Measurements from ENCODE around the gene C20orf204.

C20orf204 gene

DNA sequence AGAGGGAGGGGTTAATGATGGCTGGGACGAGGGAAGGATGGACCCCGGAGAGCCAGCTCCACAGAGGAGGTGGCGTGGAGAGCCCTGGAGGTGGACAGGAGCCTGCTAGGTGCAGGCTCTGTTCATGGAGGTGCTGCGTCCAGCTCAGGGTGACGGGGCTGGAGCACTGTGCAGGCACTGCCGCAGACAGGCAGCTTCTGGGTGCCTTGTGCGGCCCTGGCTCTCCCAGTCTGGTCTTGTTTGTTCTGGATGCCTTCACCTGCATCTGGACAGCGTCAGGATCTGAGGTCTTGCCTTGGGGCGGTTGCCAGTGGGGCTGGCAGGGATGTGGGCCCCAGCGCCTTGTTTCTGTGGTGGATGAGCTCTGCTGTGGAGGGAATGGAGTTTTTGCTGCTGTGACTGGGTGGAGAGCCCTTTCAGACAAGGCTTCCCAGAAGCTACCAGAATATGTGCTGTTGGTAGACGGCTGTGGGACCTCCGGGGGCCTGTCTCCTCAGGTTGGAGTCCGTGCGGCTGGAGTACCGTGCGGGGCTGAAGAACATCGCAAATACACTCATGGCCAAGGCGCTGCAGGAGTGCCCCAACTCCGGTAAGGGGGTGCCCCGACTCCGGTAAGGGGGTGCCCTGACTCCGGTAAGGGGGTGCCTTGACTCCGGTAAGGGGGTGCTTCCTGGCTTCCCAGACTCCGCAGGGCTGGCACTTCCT lies 7.8 kb upstream of the C20orf204 start:
- no peak overlapping the region for H3K4me3 ChIP-seq (ENCODE audit: low read length)
- DNase-seq (ENCODE audit: low read depth), result no peak
- TF ChIP-seq CTCF (IDR thresholded peaks at IDR 0.05; ENCODE audit: insufficient read depth, low read depth, low read length, missing control alignments), result no peak

DNA sequence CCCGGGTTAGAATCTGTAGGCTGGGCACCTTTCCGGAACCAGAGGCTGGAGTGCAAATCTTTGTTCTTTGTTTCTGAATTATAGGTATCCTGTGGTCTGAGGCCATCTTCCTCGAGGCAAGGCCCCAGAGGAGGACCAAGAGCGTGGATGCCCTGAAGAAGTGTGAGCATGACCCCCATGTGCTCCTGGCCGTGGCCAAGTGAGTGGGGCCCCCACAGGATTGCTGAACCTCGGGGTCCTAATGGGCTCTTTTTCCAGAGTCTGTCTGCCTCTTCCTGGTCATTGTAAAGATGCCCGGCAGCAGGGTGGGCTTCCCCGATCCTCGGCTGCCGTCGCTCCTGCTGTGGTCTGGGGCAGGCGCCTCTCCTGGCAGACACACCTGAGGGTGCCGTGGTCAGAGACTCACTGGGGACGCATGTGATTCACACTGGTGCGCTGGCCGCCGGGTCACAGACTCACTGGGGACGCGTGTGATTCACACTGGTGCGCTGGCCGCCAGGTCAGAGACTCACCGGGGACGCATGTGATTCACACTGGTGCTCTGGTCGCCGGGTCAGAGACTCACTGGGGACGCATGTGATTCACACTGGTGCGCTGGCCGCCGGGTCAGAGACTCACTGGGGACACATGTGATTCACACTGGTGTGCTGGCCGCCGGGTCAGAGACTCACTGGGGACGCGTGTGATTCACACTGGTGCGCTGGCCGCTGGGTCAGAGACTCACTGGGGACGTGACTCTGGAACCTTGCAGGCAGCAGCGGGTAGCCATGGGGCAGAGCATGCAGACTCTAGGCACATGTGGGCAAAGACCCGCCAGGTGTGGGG lies 6.5 kb upstream of the C20orf204 start:
- no peak overlapping the region for H3K4me3 ChIP-seq (ENCODE audit: low read length)
- DNase-seq (ENCODE audit: low read depth), result no peak
- no peak for TF ChIP-seq CTCF (IDR thresholded peaks at IDR 0.05; ENCODE audit: insufficient read depth, low read depth, low read length, missing control alignments)

DNA sequence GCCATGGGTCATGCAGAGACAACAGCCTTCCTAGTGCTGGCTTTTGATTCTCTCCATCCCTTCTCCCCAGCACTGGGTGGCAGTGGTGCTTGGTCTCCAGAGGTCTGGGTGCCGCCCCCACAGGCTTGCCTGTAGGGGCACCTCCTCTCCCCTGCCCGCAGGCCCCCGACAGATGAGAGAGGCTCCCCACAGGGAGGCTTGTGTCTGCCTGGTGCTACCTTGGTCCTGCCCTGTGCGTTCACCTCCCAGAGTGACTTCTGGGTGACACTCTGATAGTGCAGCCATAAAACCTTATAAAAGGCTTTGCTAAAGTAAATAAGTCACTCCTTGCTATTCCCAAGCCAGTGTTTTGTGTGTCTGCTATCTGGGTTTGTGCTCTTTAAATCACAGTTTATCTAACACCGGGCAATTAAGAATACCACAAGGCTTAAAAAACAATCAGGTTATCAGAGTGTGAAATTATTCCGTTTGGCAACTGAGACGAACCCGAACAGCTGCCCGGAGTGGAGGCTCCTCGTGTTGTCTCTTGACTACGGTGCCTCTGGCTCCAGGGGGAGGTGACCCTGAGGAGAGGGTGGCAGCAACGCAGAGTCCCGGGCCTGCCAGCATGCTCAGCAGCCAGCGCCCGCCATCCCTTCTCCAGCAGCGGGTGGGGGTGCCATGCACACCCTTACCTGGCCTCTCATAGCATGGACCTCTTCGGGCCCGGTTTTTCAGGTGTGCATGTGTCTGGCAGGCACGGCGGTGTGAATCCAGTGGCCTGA lies 5.4 kb upstream of the C20orf204 start:
- TF ChIP-seq CTCF (IDR thresholded peaks at IDR 0.05; ENCODE audit: insufficient read depth, low read depth, low read length, missing control alignments), result no peak
- no peak for DNase-seq (ENCODE audit: low read depth)

DNA sequence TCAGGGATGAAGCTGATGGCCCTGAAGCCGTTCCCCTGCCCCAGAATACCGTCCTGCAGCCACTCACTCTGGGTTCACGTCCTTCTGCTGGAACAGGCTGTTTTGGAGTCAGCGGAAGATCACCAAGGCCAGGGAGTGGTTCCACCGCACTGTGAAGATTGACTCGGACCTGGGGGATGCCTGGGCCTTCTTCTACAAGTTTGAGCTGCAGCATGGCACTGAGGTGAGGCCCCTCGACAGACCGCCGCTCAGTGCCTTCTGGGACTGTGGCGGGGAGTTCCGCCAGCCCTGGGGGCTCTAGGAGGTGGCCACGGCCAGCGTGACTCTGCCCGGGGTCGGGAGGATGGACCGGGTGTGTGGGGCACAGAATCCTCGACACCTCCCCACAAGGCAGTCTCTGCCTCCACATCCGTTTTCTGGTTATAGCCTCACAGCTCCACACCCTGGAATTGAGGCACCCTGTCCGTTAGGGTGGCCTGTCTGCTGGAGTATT lies 4.1 kb upstream of the C20orf204 start:
- no peak for TF ChIP-seq CTCF (IDR thresholded peaks at IDR 0.05; ENCODE audit: insufficient read depth, low read depth, low read length, missing control alignments)
- no peak for DNase-seq (ENCODE audit: low read depth)
- no peak overlapping the region for H3K4me3 ChIP-seq (ENCODE audit: low read length)

More for the DNA sequence above, 5.4 kb upstream of the C20orf204 start:
- H3K4me3 ChIP-seq (ENCODE audit: low read length), result no peak overlapping the region

DNA sequence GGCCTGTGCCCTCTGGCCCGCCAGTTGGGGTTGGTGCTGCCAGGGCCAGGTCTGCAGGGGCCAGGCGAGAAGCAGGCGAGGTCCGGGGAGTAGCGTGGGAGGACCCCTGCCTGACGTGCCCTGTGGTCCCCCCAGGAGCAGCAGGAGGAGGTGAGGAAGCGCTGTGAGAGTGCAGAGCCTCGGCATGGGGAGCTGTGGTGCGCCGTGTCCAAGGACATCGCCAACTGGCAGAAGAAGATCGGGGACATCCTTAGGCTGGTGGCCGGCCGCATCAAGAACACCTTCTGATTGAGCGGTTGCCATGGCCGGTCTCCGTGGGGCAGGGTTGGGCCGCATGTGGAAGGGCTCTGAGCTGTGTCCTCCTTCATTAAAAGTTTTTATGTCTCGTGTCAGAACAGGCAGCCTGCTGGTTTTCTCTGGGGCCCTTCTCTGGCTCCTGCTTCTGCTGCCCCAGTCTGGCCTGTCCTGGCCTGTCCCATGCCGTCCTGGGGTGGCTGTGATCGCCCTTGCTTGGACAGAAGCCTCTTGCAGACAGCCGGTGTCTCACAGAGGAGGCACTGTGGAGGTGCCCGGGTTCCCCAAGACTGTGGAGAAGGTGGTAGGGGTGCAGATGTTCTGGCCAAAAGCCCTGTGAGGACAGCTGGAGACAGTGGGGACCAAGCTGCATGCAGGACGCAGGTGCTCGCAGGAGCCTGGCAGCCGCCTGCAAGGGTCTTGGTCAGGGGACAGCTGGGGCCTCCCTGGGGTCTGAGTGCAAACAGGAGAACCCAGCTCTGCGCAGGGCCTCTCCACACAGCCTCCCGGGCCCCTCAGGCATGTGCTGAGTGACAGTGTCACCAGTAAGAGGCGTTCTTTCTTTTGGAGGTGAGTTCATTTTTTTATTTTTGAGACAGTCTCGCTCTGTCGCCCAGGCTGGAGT lies 3.0 kb upstream of the C20orf204 start:
- no peak for TF ChIP-seq CTCF (IDR thresholded peaks at IDR 0.05; ENCODE audit: insufficient read depth, low read depth, low read length, missing control alignments)
- no peak overlapping the region for H3K4me3 ChIP-seq (ENCODE audit: low read length)
- DNase-seq (ENCODE audit: low read depth), result no peak

DNA sequence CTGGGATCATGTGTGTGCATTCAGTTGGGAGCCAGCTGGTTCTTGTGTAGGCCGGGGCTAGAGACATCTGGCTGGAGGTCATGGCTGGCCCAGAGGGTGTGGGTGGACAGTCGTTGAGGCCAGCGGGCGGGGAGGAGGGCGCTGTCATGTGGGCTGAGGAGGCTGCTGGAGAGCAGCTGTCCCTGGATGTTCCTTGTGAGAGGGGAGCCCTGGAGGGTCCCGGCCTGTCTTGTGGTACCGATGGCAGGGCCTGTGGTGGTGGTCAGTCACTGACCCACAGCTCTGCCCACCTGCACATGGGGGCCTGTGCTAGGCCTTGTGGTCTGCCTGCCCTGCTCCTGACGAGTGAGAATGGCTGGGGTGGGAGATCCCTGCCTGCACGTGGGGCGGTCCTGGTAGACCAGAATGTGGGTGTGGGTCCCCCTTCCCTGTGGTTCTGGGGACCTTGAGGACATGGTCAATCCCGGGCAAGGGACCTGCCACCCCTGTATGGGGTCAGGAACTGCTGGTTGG lies 1.9 kb upstream of the C20orf204 start:
- TF ChIP-seq CTCF (IDR thresholded peaks at IDR 0.05; ENCODE audit: insufficient read depth, low read depth, low read length, missing control alignments), result no peak
- no peak for DNase-seq (ENCODE audit: low read depth)
- no peak overlapping the region for H3K4me3 ChIP-seq (ENCODE audit: low read length)
